GM12878 (cell line): ENCODE measurements around the gene AK8.

Source experiments
- CEBPB ChIP-seq, 2 experiments: fragments of 150-350 bp in 1 of 2; IDR thresholded peaks; 2 replicates each; pipeline ENCODE4 v1.6.1; 2012 to 2014; ENCODE audit warnings: low read depth in 2 of 2, low read length in 2 of 2, borderline replicate concordance in 1 of 2, inconsistent platforms in 1 of 2
- CHD2 ChIP-seq: IDR thresholded peaks from 2 replicates; pipeline ENCODE4 v1.6.1; 2011; ENCODE audit warnings: low read depth, low read length, improper control_type of control experiment, borderline replicate concordance
- CTCF ChIP-seq, 3 experiments: IDR thresholded peaks in 2 of 3; conservative IDR thresholded peaks in 1 of 3; 2 replicates each; pipeline ENCODE4 v1.5.1; 2011; ENCODE audit warnings: low read depth in 3 of 3, low read length in 3 of 3, mild to moderate bottlenecking in 3 of 3, control low read depth in 2 of 3, moderate library complexity in 2 of 3, inconsistent platforms in 1 of 3, mixed read lengths in 1 of 3; ENCODE audit not compliant: control insufficient read depth in 2 of 3, insufficient read depth in 1 of 3; ENCODE audit errors: extremely low read depth in 1 of 3
- EZH2 ChIP-seq: IDR thresholded peaks from 2 replicates; pipeline ENCODE4 v1.6.1; 2012; ENCODE audit warnings: low read depth, mild to moderate bottlenecking, control low read depth, inconsistent platforms, low read length, borderline replicate concordance; ENCODE audit not compliant: control insufficient read depth
- FOS ChIP-seq: IDR thresholded peaks from 3 replicates; pipeline ENCODE4 v1.6.1; 2011; ENCODE audit warnings: borderline replicate concordance; ENCODE audit not compliant: insufficient read length; ENCODE audit errors: extremely low read depth
- NFIC ChIP-seq: IDR thresholded peaks from 2 replicates; pipeline ENCODE4 v1.6.1; 2012; ENCODE audit warnings: low read depth, mild to moderate bottlenecking, inconsistent platforms, low read length, moderate library complexity
- RBBP5 ChIP-seq: fragments of 200-600 bp; sonication (generic); conservative IDR thresholded peaks from 2 replicates; pipeline ENCODE4 v1.6.1; 2016
- SUZ12 ChIP-seq: fragments of 200-600 bp; sonication (generic); IDR thresholded peaks from one replicate; pipeline ENCODE4 v1.6.1; 2018; ENCODE audit warnings: antibody characterized with exemption, mild to moderate bottlenecking; ENCODE audit not compliant: unreplicated experiment
- TAF1 ChIP-seq: IDR thresholded peaks from 2 replicates; pipeline ENCODE4 v1.6.1; 2011; ENCODE audit warnings: mild to moderate bottlenecking, low read depth, low read length, borderline replicate concordance
- ZNF24 ChIP-seq: fragments of 450-650 bp; IDR thresholded peaks from 2 replicates; pipeline ENCODE4 v1.6.1; 2017; ENCODE audit warnings: antibody characterized with exemption, mild to moderate bottlenecking
- ZNF274 ChIP-seq: IDR thresholded peaks from one replicate; pipeline ENCODE4 v1.8.0; 2011; ENCODE audit not compliant: insufficient read length, insufficient read depth
- ZZZ3 ChIP-seq: IDR thresholded peaks from 2 replicates; pipeline ENCODE4 v1.6.1; 2011; ENCODE audit warnings: low read depth; ENCODE audit not compliant: control insufficient read depth, insufficient read length
- TF ChIP-seq, protein P1 (sequence below): IDR thresholded peaks from 2 replicates; pipeline ENCODE4 v1.6.1; 2011; ENCODE audit warnings: low read depth, mild to moderate bottlenecking, low read length, moderate library complexity, borderline replicate concordance; ENCODE audit errors: extremely low read depth

GRCh38 chr9:132797861-132798659, 80.0 kb downstream of the AK8 start:
- TF ChIP-seq CTCF (IDR thresholded peaks at IDR 0.05 in 2 of 3, conservative IDR thresholded peaks at IDR 0.05 in 1 of 3; ENCODE audit: control insufficient read depth in 2 of 3, extremely low read depth in 1 of 3, insufficient read depth in 1 of 3, low read depth in 3 of 3, low read length in 3 of 3) (no peak), NFIC (no peak), RBBP5 (no peak), SUZ12 (no peak), EZH2 (no peak), ZNF274 (no peak), ZNF24 (no peak), CHD2 (no peak), ZZZ3 (no peak), CEBPB (IDR thresholded peaks at IDR 0.05; ENCODE audit: borderline replicate concordance in 1 of 2, low read depth in 2 of 2, low read length in 2 of 2) (no peak), FOS (no peak), TAF1 (no peak)
- TF ChIP-seq, protein P1, sequence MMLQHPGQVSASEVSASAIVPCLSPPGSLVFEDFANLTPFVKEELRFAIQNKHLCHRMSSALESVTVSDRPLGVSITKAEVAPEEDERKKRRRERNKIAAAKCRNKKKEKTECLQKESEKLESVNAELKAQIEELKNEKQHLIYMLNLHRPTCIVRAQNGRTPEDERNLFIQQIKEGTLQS: no peak
